DND-41 (cell line): ENCODE measurements around the gene SNTB2.

ENCODE experiments used
- ATAC-seq: fragments of 200-7000 bp; cut with Tn5 transposase; 3 replicates; pipeline ENCODE4 v1.9.1; 2021; ENCODE audit warnings: low read depth; ENCODE audit not compliant: insufficient read depth
- DNase-seq: peaks from one replicate; pipeline ENCODE4 v3.0.0-alpha.2; 2020
- H2AFZ ChIP-seq: 2 replicates; pipeline ENCODE4 v1.6.0; 2012; ENCODE audit warnings: low read depth, low read length
- H3K27ac ChIP-seq: 2 replicates; pipeline ENCODE4 v1.5.1; 2012; ENCODE audit warnings: low read length, inconsistent platforms
- H3K27me3 ChIP-seq: fragments of 200-600 bp; sonication (generic); 2 replicates; pipeline ENCODE4 v1.6.0; 2012; ENCODE audit warnings: low read length, mild to moderate bottlenecking, inconsistent platforms; ENCODE audit not compliant: insufficient read depth, poor library complexity
- H3K36me3 ChIP-seq: 2 replicates; pipeline ENCODE4 v1.5.1; 2012; ENCODE audit warnings: low read length, inconsistent platforms; ENCODE audit not compliant: insufficient read depth
- H3K4me1 ChIP-seq: 2 replicates; pipeline ENCODE4 v1.5.1; 2012; ENCODE audit warnings: mild to moderate bottlenecking, low read length; ENCODE audit not compliant: insufficient read depth
- H3K4me2 ChIP-seq: 2 replicates; pipeline ENCODE4 v1.6.0; 2012; ENCODE audit warnings: mild to moderate bottlenecking, moderate library complexity, low read length, inconsistent platforms; ENCODE audit not compliant: insufficient read depth
- H3K4me3 ChIP-seq, 2 experiments: fragments of 200-600 bp in 1 of 2; shearing (Covaris generic) in 1 of 2; 2 replicates each; pipeline ENCODE4 v1.5.1; 2012 to 2016; ENCODE audit warnings: inconsistent platforms in 2 of 2, low read length in 2 of 2, mild to moderate bottlenecking in 2 of 2, low read depth in 1 of 2, moderate library complexity in 1 of 2
- H3K79me2 ChIP-seq: 2 replicates; pipeline ENCODE4 v1.6.0; 2012; ENCODE audit warnings: low read length, inconsistent platforms; ENCODE audit not compliant: insufficient read depth
- H3K9ac ChIP-seq: 2 replicates; pipeline ENCODE4 v1.6.0; 2012; ENCODE audit warnings: low read depth, mild to moderate bottlenecking, inconsistent platforms, low read length, moderate library complexity
- H3K9me3 ChIP-seq: 2 replicates; pipeline ENCODE4 v1.5.1; 2012; ENCODE audit warnings: low read length, moderate library complexity, mild to moderate bottlenecking, inconsistent platforms; ENCODE audit not compliant: insufficient read depth, severe bottlenecking
- H4K20me1 ChIP-seq: 2 replicates; pipeline ENCODE4 v1.6.0; 2012; ENCODE audit warnings: low read length; ENCODE audit not compliant: insufficient read depth
- CTCF ChIP-seq: IDR thresholded peaks from 2 replicates; pipeline ENCODE4 v1.5.1; 2012; ENCODE audit warnings: borderline replicate concordance, low read length, moderate library complexity, mild to moderate bottlenecking; ENCODE audit not compliant: poor library complexity, severe bottlenecking; ENCODE audit errors: extremely low read depth
- EZH2 ChIP-seq: IDR thresholded peaks from 3 replicates; pipeline ENCODE4 v1.6.1; 2012; ENCODE audit warnings: borderline replicate concordance, low read depth, mild to moderate bottlenecking, moderate library complexity, low read length, inconsistent platforms; ENCODE audit not compliant: severe bottlenecking

SNTB2 gene

DNA sequence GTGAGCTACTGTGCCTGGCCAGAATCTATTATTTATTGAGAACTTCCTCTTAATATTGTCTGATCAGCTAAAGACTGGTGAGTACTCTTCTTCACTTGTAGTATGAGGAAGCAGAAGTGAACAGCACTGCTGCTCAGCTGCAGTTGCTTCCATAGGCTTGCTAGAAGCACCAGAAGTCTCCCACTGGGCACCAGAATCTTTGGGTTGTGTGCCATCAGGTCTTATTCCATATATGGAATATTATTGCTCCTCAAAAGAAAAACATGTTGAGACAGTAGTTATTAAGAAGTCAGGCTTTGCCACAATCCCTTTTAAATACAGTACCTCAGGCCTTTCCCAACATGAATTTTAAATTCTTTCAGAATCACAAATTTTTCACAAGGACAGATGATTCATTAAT lies 17.2 kb downstream of the SNTB2 start:
- ATAC-seq: no peak
- Histone ChIP-seq H3K9me3 (no peaks in the 10 kb centered on the region), H3K4me2 (no peak overlapping the region), H3K27ac (no peak overlapping the region), H3K36me3 (no peaks in the 10 kb centered on the region), H3K79me2 (peaks cover 12% of the 10 kb centered on the region; the same call in 1 of the 2 replicates), H3K27me3 (no peaks in the 10 kb centered on the region), H2AFZ (no peak overlapping the region), H3K4me1 (no peaks in the 10 kb centered on the region), H3K9ac (no peak overlapping the region), H4K20me1 (peaks cover 3% of the 10 kb centered on the region; the same call in 1 of the 2 replicates), H3K4me3 (no peak overlapping the region)
- DNase-seq: no peak
- no peak for TF ChIP-seq EZH2
- TF ChIP-seq CTCF: no peak

DNA sequence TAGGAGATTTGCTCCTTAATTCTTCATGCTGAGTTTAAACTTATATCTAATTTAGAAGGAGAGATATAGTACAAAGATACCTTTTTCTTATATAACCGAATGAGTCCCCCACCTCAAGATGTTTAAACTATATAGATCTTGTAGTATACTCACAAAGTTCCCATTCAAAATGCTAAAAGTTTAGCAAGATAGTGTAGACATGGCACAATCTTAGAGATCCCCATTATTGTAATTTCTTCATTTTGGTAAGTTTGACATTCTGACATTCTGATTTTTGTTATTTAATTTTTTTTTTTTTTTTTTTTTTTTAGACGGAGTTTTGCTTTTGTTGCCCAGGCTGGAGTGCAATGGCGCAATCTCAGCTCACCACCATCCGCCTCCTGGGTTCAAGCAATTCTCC lies 22.8 kb downstream of the SNTB2 start:
- H3K27ac ChIP-seq: no peak overlapping the region
- H3K79me2 ChIP-seq: peaks cover 10% of the 10 kb centered on the region; the same call in 1 of the 2 replicates
- H4K20me1 ChIP-seq: no peaks in the 10 kb centered on the region; the same call in 1 of the 2 replicates
- H3K9ac ChIP-seq: no peak overlapping the region
- H3K27me3 ChIP-seq: no peaks in the 10 kb centered on the region
- DNase-seq: no peak
- no peaks in the 10 kb centered on the region for H3K36me3 ChIP-seq
- no peak overlapping the region for H3K4me2 ChIP-seq
- H2AFZ ChIP-seq: no peak overlapping the region
- no peaks in the 10 kb centered on the region for H3K4me1 ChIP-seq
- no peaks in the 10 kb centered on the region for H3K9me3 ChIP-seq
- ATAC-seq: no peak
- TF ChIP-seq CTCF (no peak), EZH2 (no peak)
- H3K4me3 ChIP-seq: no peak overlapping the region

GRCh38 chr16:69217433-69217832 lies 30.5 kb downstream of the SNTB2 start:
- TF ChIP-seq CTCF (no peak), EZH2 (no peak)
- ATAC-seq: no peak
- H2AFZ ChIP-seq: no peak overlapping the region
- H3K79me2 ChIP-seq: peaks cover 12% of the 10 kb centered on the region; the same call in 1 of the 2 replicates
- H4K20me1 ChIP-seq: no peaks in the 10 kb centered on the region; the same call in 1 of the 2 replicates
- H3K4me3 ChIP-seq: no peak overlapping the region
- H3K9me3 ChIP-seq: no peaks in the 10 kb centered on the region
- no peaks in the 10 kb centered on the region for H3K4me1 ChIP-seq
- DNase-seq: no peak
- H3K4me2 ChIP-seq: no peak overlapping the region
- no peak overlapping the region for H3K9ac ChIP-seq
- H3K27me3 ChIP-seq: no peaks in the 10 kb centered on the region
- H3K36me3 ChIP-seq: no peaks in the 10 kb centered on the region
- no peak overlapping the region for H3K27ac ChIP-seq

- Histone ChIP-seq H3K79me2 (peaks cover 12% of the 10 kb centered on the region; the same call in 1 of the 2 replicates), H4K20me1 (no peaks in the 10 kb centered on the region; the same call in 1 of the 2 replicates), H3K4me2 (no peak overlapping the region), H2AFZ (no peak overlapping the region), H3K9me3 (no peaks in the 10 kb centered on the region), H3K4me1 (no peaks in the 10 kb centered on the region), H3K4me3 (no peak overlapping the region), H3K36me3 (no peaks in the 10 kb centered on the region), H3K27me3 (no peaks in the 10 kb centered on the region), H3K27ac (no peak overlapping the region), H3K9ac (no peak overlapping the region)
- TF ChIP-seq EZH2: no peak
- TF ChIP-seq CTCF: no peak
- ATAC-seq (no peak), DNase-seq (no peak)
These were observed 32.3 kb downstream of the SNTB2 start for GRCh38 chr16:69219279-69219678.
